ENCODE results near the gene HPSE2. TPM values are rescaled to one million over a fixed set of nuclear protein-coding genes. Genes with fewer than 3 reads are reported as not detected.
A peak's percentile ranks its signal among the peaks of the same experiment; 100 is the strongest.

The HPSE2 gene
- total RNA-seq, result not detected

DNA sequence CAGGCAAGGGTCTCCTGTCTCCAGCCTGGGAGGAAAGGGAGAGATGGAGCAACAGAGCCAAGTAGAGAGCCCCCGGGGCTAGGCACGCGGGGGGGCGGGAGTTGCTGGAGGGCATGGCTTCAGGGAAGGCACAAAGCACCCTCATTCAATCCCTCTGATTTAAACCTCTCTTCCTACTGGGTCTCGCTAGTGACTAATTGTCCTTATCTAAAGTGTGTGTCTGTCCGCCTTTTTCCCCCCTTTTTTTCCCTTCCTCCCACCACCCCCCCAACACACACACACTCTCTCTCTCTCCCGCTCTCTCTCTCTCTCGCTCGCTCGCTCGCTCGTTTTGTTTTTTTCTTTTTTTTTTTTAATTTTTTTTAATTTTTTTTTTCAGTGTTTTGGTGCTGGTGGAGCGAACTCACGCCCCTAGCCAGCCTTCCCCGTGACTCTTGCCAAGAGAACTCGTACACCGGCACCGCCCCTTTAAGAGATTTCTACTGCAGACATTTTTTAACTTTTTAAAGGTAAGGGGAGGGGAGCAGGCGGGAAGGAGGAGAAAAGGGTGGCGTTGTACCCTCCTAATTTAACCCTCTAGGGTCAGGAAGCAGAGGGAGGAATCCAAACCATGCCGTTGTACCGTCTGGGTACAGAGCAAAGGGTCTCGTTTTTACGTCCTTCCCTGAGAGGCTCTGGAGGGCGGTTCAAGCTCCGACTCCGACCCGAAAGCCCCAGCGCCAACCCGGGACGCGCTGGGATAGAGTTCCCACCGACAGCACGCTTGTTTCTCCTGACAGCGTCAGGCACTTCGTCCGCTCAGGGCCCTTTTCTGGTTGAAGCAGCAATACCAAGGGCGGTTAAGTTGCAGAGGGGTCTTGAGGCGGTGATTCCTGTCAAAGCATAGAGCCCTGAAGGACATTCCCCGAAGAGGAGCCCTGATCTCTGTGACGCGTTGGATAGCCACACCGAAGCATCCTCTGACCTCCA lies at the start of gene HPSE2:
TSS of gene HPSE2 (minus strand) at position 195 of the 969 bp plus-strand sequence.
- Histone ChIP-seq H3K9me3 (no peaks in the 10 kb centered on the region), H3K4me1 (peaks cover 3 to 8% of the 10 kb centered on the region in 2 donors), H3K27me3 (peaks cover 5% of the 10 kb centered on the region), H3K36me3 (no peaks in the 10 kb centered on the region), H3K27ac (peak within 1 kb of the TSS; percentile 10 to 61), H3K4me3 (peak within 1 kb of the TSS; percentile 64 to 81)
- intact Hi-C loops (cut with DNase I), result loop anchor here (10.0 kb wide), 1 partner anchor 271 kb away; no protein-coding TSS in a partner anchor
- TF ChIP-seq, protein P1, sequence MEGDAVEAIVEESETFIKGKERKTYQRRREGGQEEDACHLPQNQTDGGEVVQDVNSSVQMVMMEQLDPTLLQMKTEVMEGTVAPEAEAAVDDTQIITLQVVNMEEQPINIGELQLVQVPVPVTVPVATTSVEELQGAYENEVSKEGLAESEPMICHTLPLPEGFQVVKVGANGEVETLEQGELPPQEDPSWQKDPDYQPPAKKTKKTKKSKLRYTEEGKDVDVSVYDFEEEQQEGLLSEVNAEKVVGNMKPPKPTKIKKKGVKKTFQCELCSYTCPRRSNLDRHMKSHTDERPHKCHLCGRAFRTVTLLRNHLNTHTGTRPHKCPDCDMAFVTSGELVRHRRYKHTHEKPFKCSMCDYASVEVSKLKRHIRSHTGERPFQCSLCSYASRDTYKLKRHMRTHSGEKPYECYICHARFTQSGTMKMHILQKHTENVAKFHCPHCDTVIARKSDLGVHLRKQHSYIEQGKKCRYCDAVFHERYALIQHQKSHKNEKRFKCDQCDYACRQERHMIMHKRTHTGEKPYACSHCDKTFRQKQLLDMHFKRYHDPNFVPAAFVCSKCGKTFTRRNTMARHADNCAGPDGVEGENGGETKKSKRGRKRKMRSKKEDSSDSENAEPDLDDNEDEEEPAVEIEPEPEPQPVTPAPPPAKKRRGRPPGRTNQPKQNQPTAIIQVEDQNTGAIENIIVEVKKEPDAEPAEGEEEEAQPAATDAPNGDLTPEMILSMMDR (IDR thresholded peaks at IDR 0.05), result no peak
- DNase-seq (ENCODE audit: low spot score in 2 of 2), result no peak

DNA sequence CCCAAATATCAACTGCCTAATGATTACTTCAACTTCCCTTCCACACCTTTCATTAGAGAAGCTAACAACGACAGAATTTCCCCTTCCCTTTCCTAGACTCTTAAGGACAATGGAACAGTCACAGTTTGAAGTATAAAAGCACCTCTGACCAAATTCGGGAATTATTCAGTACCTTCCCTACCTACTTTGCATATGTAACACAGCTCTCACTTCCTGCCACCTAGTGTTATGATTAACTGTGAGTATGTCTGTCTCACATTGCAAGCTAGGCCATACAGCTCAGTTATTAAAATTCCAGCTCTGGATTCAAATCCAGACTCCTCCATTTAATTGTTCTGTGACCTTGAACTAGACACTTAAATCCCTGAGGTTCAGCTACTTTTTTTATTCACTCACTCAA lies 44.8 kb upstream of the HPSE2 start:
- no peaks in the 10 kb centered on the region for H3K4me1 ChIP-seq
- no peaks in the 10 kb centered on the region for H3K27me3 ChIP-seq
- intact Hi-C loops (cut with DNase I), result no loop called here
- TF ChIP-seq, protein P1 (IDR thresholded peaks at IDR 0.05), result no peak
- H3K4me3 ChIP-seq, result no peak overlapping the region
- no peak for DNase-seq (ENCODE audit: low spot score in 2 of 2)
- peaks cover 0 to 8% of the 10 kb centered on the region in 2 donors for H3K9me3 ChIP-seq
- H3K27ac ChIP-seq, result no peak overlapping the region
- H3K36me3 ChIP-seq, result no peaks in the 10 kb centered on the region

DNA sequence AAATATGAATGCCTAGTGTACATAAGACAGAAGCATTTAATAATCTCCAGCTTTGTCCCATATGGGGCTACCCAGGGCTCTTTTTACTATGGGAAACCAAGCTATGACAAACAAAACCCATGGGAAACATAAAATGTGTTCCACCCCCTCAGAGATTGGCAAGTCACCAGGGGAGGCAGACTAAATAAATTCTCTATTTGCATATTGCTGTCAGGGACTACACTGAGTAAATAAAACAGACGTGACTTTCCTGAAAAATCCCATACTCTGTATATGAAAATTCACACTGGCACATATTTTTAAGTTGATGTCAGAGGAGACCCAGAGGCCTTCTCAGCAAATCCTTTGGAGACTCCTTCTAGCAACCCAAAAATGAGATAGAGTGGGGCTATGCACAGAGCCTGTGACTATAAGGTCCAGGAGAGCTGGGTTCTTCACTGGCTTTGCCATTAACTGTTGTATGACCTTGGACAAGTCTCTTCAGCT lies 44.0 kb upstream of the HPSE2 start:
- Histone ChIP-seq H3K27ac (no peak overlapping the region), H3K4me1 (no peaks in the 10 kb centered on the region), H3K9me3 (peaks cover 0 to 8% of the 10 kb centered on the region in 2 donors), H3K27me3 (no peaks in the 10 kb centered on the region), H3K36me3 (no peaks in the 10 kb centered on the region), H3K4me3 (no peak overlapping the region)
- TF ChIP-seq, protein P1 (IDR thresholded peaks at IDR 0.05), result no peak
- no peak for DNase-seq (ENCODE audit: low spot score in 2 of 2)
- intact Hi-C loops (cut with DNase I), result no loop called here

DNA sequence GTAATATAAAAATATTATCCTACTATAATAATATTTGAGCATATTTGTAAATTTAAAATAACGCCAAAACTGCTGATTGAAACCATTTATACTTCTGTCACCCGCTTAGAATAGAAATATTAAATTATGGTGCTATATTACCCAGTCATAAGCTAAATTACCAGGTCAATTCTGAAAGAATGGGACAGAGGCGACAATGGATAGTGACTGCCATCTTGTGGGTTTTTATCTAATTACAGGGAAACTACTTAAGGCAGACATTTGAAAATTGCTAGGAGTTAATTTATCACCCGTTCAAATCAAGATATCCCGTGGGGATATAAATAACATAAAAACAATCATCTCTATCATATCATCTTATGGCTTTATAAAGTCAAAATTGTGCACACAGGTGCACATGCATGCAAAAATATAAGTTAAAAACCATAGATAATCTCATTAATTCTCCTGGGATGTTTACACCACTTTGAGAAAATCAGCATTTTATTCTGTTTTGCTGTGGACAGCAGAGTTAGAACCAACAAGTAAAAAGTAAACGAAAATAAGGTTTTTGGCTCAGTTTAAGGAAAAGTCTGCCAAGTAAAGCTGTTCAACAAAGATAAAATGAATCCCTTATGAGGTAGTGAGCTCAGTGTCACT lies 41.3 kb upstream of the HPSE2 start:
- H3K9me3 ChIP-seq, result no peaks in the 10 kb centered on the region
- no peaks in the 10 kb centered on the region for H3K36me3 ChIP-seq
- H3K27ac ChIP-seq, result no peak overlapping the region
- H3K4me3 ChIP-seq, result no peak overlapping the region
- intact Hi-C loops (cut with DNase I), result no loop called here
- TF ChIP-seq, protein P1 (IDR thresholded peaks at IDR 0.05), result no peak
- no peaks in the 10 kb centered on the region for H3K4me1 ChIP-seq
- DNase-seq (ENCODE audit: low spot score in 2 of 2), result no peak
- no peaks in the 10 kb centered on the region for H3K27me3 ChIP-seq

DNA sequence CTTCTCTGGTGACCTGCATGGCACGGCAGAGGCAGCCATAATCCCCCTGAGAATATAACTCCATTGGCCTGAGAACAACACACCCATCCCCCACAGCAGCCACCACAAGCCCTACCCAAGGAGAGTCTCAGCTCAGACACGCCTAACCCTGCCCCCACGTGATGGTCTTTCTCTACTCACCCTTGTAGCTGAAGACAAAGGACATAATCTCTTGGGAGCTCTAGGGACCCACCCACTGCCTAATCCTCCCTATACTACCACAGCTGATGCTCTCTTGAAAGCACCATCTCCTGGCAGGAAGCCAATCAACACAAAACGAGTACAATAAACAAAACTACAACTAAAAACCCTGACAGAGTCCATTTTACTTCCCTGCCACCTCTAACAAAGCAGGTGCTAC lies 30.7 kb upstream of the HPSE2 start:
- no peaks in the 10 kb centered on the region for H3K4me1 ChIP-seq
- H3K27ac ChIP-seq, result no peak overlapping the region
- intact Hi-C loops (cut with DNase I), result no loop called here
- no peak for DNase-seq (ENCODE audit: low spot score in 2 of 2)
- no peak overlapping the region for H3K4me3 ChIP-seq
- no peaks in the 10 kb centered on the region for H3K9me3 ChIP-seq
- TF ChIP-seq, protein P1 (IDR thresholded peaks at IDR 0.05), result no peak
- H3K36me3 ChIP-seq, result no peaks in the 10 kb centered on the region
- H3K27me3 ChIP-seq, result no peaks in the 10 kb centered on the region
